A549 (cell line): ENCODE data around the gene BNC2. TPM values are rescaled to one million over a fixed set of nuclear protein-coding genes. Genes with fewer than 3 reads are reported as not detected.

Source experiments
- ATAC-seq, 2 experiments: fragments of 200-7000 bp in 1 of 2; fragments of >200 bp in 1 of 2; cut with Nextera tagmentation in 1 of 2; cut with Tn5 transposase in 1 of 2; 3 replicates each; pipeline versions ENCODE4 v1.8.0 to v1.9.1; 2018 to 2020; ENCODE audit warnings: mild to moderate bottlenecking in 1 of 2, moderate library complexity in 1 of 2
- CTCF ChIA-PET: fragments of 300-600 bp; sonication (Branson Sonifier 250); formaldehyde crosslinking; extraction: SDS; loops from one replicate; lab custom pipeline; 2021; ENCODE audit warnings: antibody characterized with exemption, inconsistent platforms; lab: Yijun Ruan, JAX
- POLR2A ChIA-PET: fragments of 350-600 bp; formaldehyde crosslinking; extraction: SDS; loops from one replicate; lab custom pipeline; 2021; ENCODE audit warnings: antibody characterized with exemption, inconsistent platforms; lab: Yijun Ruan, JAX
- DNase-seq, 2 experiments: peaks; one replicate each; pipeline versions ENCODE4 v3.0.0 to v3.0.0-alpha.2; 2011 to 2016; ENCODE audit warnings: low read depth in 1 of 2, low spot score in 1 of 2
- FAIRE-seq: peaks from 2 replicates; lab custom pipeline; 2011; peaks lifted over from hg19 to GRCh38; lab: Jason Lieb, UNC
- H3K27ac ChIP-seq, 2 experiments: fragments of >200 bp; sonication (Bioruptor Twin); formaldehyde crosslinking; 3 replicates each; pipeline ENCODE4 v1.5.1; 2016 to 2017
- H3K4me1 ChIP-seq: fragments of >200 bp; sonication (Bioruptor Twin); formaldehyde crosslinking; 3 replicates; pipeline ENCODE4 v1.6.1; 2016
- H3K4me2 ChIP-seq: fragments of >200 bp; sonication (Bioruptor Twin); formaldehyde crosslinking; 3 replicates; pipeline ENCODE4 v1.6.1; 2016
- H3K4me3 ChIP-seq: fragments of >200 bp; sonication (Bioruptor Twin); formaldehyde crosslinking; 3 replicates; pipeline ENCODE4 v1.5.1; 2016
- H3K9me3 ChIP-seq: fragments of >200 bp; sonication (Bioruptor Twin); formaldehyde crosslinking; 3 replicates; pipeline ENCODE4 v1.6.1; 2016
- ATOH8 ChIP-seq: fragments of 250-450 bp; sonication (Bioruptor Pico); IDR thresholded peaks from 2 replicates; pipeline ENCODE4 v1.5.0; 2020; ENCODE audit warnings: low read depth, mild to moderate bottlenecking, moderate library complexity
- BHLHE40 ChIP-seq: IDR thresholded peaks from 2 replicates; pipeline ENCODE4 v1.6.1; 2012; ENCODE audit warnings: low read depth, low read length, inconsistent platforms
- CBX2 ChIP-seq: fragments of 200-600 bp; sonication (generic); IDR thresholded peaks from 2 replicates; pipeline ENCODE4 v1.6.1; 2016; ENCODE audit warnings: low read depth, mild to moderate bottlenecking, borderline replicate concordance
- CBX8 ChIP-seq: fragments of 200-600 bp; sonication (generic); IDR thresholded peaks from 2 replicates; pipeline ENCODE4 v1.6.1; 2016
- CEBPB ChIP-seq, 2 experiments: fragments of >200 bp in 1 of 2; sonication (Bioruptor Twin) in 1 of 2; formaldehyde crosslinking in 1 of 2; IDR thresholded peaks; 2 replicates each; pipeline ENCODE4 v1.6.1; 2012 to 2016
- CHD2 ChIP-seq: fragments of 150-350 bp; IDR thresholded peaks from 2 replicates; pipeline ENCODE4 v1.6.1; 2014; ENCODE audit warnings: low read length; ENCODE audit not compliant: partially characterized antibody
- CHD4 ChIP-seq: fragments of 200-600 bp; sonication (generic); IDR thresholded peaks from 2 replicates; pipeline ENCODE4 v1.6.1; 2016; ENCODE audit warnings: antibody characterized with exemption, mild to moderate bottlenecking, borderline replicate concordance
- E2F6 ChIP-seq: IDR thresholded peaks from 2 replicates; pipeline ENCODE4 v1.6.1; 2012; ENCODE audit warnings: low read depth, borderline replicate concordance
- ELK1 ChIP-seq: fragments of 150-350 bp; IDR thresholded peaks from 2 replicates; pipeline ENCODE4 v1.6.1; 2014; ENCODE audit warnings: low read depth, mild to moderate bottlenecking, low read length
- FOSL2 ChIP-seq, 2 experiments: fragments of 450-650 bp in 1 of 2; fragments of >200 bp in 1 of 2; sonication (Bioruptor Twin) in 1 of 2; formaldehyde crosslinking; IDR thresholded peaks; 2 replicates each; pipeline versions ENCODE4 v1.5.0 to v1.6.1; 2016 to 2020; ENCODE audit warnings: mild to moderate bottlenecking in 1 of 2, moderate library complexity in 1 of 2
- HES2 ChIP-seq: fragments of >200 bp; sonication (Bioruptor Twin); formaldehyde crosslinking; IDR thresholded peaks from 2 replicates; pipeline ENCODE4 v1.6.1; 2016
- JUN ChIP-seq, 2 experiments: fragments of >200 bp; sonication (Bioruptor Twin); formaldehyde crosslinking; IDR thresholded peaks; 2 replicates in 1 of 2; 3 replicates in 1 of 2; pipeline ENCODE4 v1.6.1; 2016 to 2017
- KDM5A ChIP-seq: fragments of 200-600 bp; sonication (generic); IDR thresholded peaks from 2 replicates; pipeline ENCODE4 v1.6.1; 2016; ENCODE audit warnings: antibody characterized with exemption, mild to moderate bottlenecking
- MAFK ChIP-seq: fragments of 450-650 bp; IDR thresholded peaks from 2 replicates; pipeline ENCODE4 v1.6.1; 2014; ENCODE audit not compliant: partially characterized antibody
- MAX ChIP-seq: IDR thresholded peaks from 2 replicates; pipeline ENCODE4 v1.6.1; 2012
- NFE2L2 ChIP-seq: fragments of 150-350 bp; conservative IDR thresholded peaks from 2 replicates; pipeline ENCODE4 v1.6.1; 2014; ENCODE audit warnings: low read length
- POLR2A ChIP-seq: IDR thresholded peaks from 2 replicates; pipeline ENCODE4 v1.6.1; 2012; ENCODE audit warnings: mild to moderate bottlenecking, low read length
- REST ChIP-seq: fragments of 200-600 bp; sonication (generic); IDR thresholded peaks from 2 replicates; pipeline ENCODE4 v1.6.1; 2016; ENCODE audit warnings: antibody characterized with exemption, mild to moderate bottlenecking, moderate library complexity
- RNF2 ChIP-seq: fragments of 200-600 bp; sonication (generic); IDR thresholded peaks from 2 replicates; pipeline ENCODE4 v1.6.1; 2016; ENCODE audit warnings: low read depth, mild to moderate bottlenecking, antibody characterized with exemption, moderate library complexity, borderline replicate concordance
- ZNF302 ChIP-seq: fragments of 250-450 bp; sonication (Bioruptor Pico); IDR thresholded peaks from 2 replicates; pipeline ENCODE4 v1.9.0; 2021; ENCODE audit warnings: inconsistent platforms, mild to moderate bottlenecking, moderate library complexity
- WGBS: methylation state at CpG from one replicate; pipeline ENCODE4 v1.1.6; 2017; ENCODE audit errors: missing lambda C conversion rate; 5-methylcytosine and 5-hydroxymethylcytosine counted together
- polyA plus RNA-seq, 4 experiments: library from polyadenylated mRNA; depleted of rRNA in 3 of 4; stranded (reverse); fragments of >200 nt; fragmentation: RNase III in 1 of 4; extraction: RNeasy Plus Mini Kit Qiagen cat#74134 plus additional on column Dnase treatment in 1 of 4; gene quantifications; 2 replicates in 3 of 4; 3 replicates in 1 of 4; pipeline ENCODE4 v1.2.3, GENCODE V29; 2011 to 2017

BNC2 gene
- polyA plus RNA-seq, 2 of the 4 experiments (the other 2 are of a cell fraction), result 6.2 to 7.5 TPM

GRCh38 chr9:16521868-16522411, 348.5 kb downstream of the BNC2 start:
- no peak overlapping the region for H3K4me3 ChIP-seq
- 94% methylated on average over 3 of the region's 3 CpGs for WGBS
- ChIA-PET CTCF (no interaction called here), POLR2A (no interaction called here)
- H3K4me2 ChIP-seq, result no peak overlapping the region
- peaks cover 16% of the 10 kb centered on the region; the same call in 2 of the 3 replicates for H3K4me1 ChIP-seq
- TF ChIP-seq RNF2, result no peak
- FAIRE-seq, result no peak
- 0 out of 6 replicates have a peak overlapping the region, but pooled peaks of 1 of the 2 experiments have one; percentile 11 for H3K27ac ChIP-seq
- no peak for ATAC-seq
- DNase-seq, result no peak
- H3K9me3 ChIP-seq, result no peaks in the 10 kb centered on the region

GRCh38 chr9:16519001-16519400, 351.5 kb downstream of the BNC2 start:
- no peak for ATAC-seq
- CTCF ChIA-PET, result no interaction called here

More at GRCh38 chr9:16519001-16519400, 351.5 kb downstream of the BNC2 start:
- H3K9me3 ChIP-seq, result no peaks in the 10 kb centered on the region
- no peak overlapping the region for H3K4me3 ChIP-seq
- peaks cover 23% of the 10 kb centered on the region for H3K4me1 ChIP-seq
- POLR2A ChIA-PET, result no interaction called here
- 87% methylated on average over 2 of the region's 2 CpGs for WGBS
- DNase-seq (no peak), FAIRE-seq (no peak)
- H3K27ac ChIP-seq, result no peak overlapping the region
- no peak overlapping the region for H3K4me2 ChIP-seq
- TF ChIP-seq MAFK, result no peak
- TF ChIP-seq CHD4, result no peak
- no peak for TF ChIP-seq HES2
- no peak for TF ChIP-seq BHLHE40
- no peak for TF ChIP-seq ATOH8
- no peak for TF ChIP-seq REST
- no peak for TF ChIP-seq CBX2
- no peak for TF ChIP-seq KDM5A
- no peak for TF ChIP-seq ZNF302 (CRISPR knock-in tag)
- no peak for TF ChIP-seq NFE2L2
- no peak for TF ChIP-seq ELK1
- no peak for TF ChIP-seq FOSL2 (IDR thresholded peaks at IDR 0.05)
- TF ChIP-seq FOSL2 (CRISPR knock-in tag; IDR thresholded peaks at IDR 0.05), result no peak
- no peak for TF ChIP-seq JUN (IDR thresholded peaks at IDR 0.05)
- TF ChIP-seq CEBPB (IDR thresholded peaks at IDR 0.05), result no peak
- TF ChIP-seq MAX, result no peak
- no peak for TF ChIP-seq CBX8
- no peak for TF ChIP-seq CHD2
- TF ChIP-seq E2F6, result no peak
- TF ChIP-seq POLR2A, result no peak
